ENCODE data around the gene DRG1.
A peak's percentile ranks its signal among the peaks of the same experiment; 100 is the strongest.

The DRG1 gene

GRCh38 chr22:31399211-31400022 lies at the start of gene DRG1:
TSS of gene DRG1 (plus strand) at chr22:31399604. CDS start at chr22:31399684, 80 bp downstream.
- no peak for TF ChIP-seq RARB (CRISPR knock-in tag; IDR thresholded peaks at IDR 0.05)
- TF ChIP-seq OSR1 (CRISPR knock-in tag; IDR thresholded peaks at IDR 0.05), result no peak
- 0 out of 2 replicates have a peak, but pooled peaks have one; percentile 20 for TF ChIP-seq TSHZ2 (CRISPR knock-in tag; IDR thresholded peaks at IDR 0.05)
- no peak for TF ChIP-seq ESRRG (CRISPR knock-in tag; IDR thresholded peaks at IDR 0.05)
- peak; percentile 99 for ATAC-seq

- ATAC-seq, result no peak
Measured at GRCh38 chr22:31349960-31350359, 49.4 kb upstream of the DRG1 start.

GRCh38 chr22:31350410-31350863 lies 49.0 kb upstream of the DRG1 start:
- no peak for ATAC-seq
- no peak for TF ChIP-seq POU6F1 (CRISPR knock-in tag; IDR thresholded peaks at IDR 0.05; ENCODE audit: borderline replicate concordance, low read depth)

More at GRCh38 chr22:31349960-31350359, 49.4 kb upstream of the DRG1 start:
- no peak for TF ChIP-seq ZNF565 (CRISPR knock-in tag; conservative IDR thresholded peaks at IDR 0.05; ENCODE audit: low read depth)
- TF ChIP-seq SNAI2 (CRISPR knock-in tag; IDR thresholded peaks at IDR 0.05), result no peak
- TF ChIP-seq ZFP30 (CRISPR knock-in tag; IDR thresholded peaks at IDR 0.05), result no peak
- TF ChIP-seq TCF4 (CRISPR knock-in tag; IDR thresholded peaks at IDR 0.05; ENCODE audit: borderline replicate concordance), result no peak
- no peak for TF ChIP-seq CSRNP3 (CRISPR knock-in tag; IDR thresholded peaks at IDR 0.05)
- TF ChIP-seq ISL1 (CRISPR knock-in tag; IDR thresholded peaks at IDR 0.05), result no peak
- no peak for TF ChIP-seq ZNF70 (CRISPR knock-in tag; IDR thresholded peaks at IDR 0.05)
- TF ChIP-seq OSR1 (CRISPR knock-in tag; IDR thresholded peaks at IDR 0.05), result no peak
- TF ChIP-seq CREB5 (CRISPR knock-in tag; IDR thresholded peaks at IDR 0.05; ENCODE audit: low read depth), result no peak
- TF ChIP-seq TSHZ2 (CRISPR knock-in tag; IDR thresholded peaks at IDR 0.05), result no peak
- no peak for TF ChIP-seq ZC3H10 (CRISPR knock-in tag; IDR thresholded peaks at IDR 0.05)

- ATAC-seq, result no peak
- TF ChIP-seq ISL1 (CRISPR knock-in tag; IDR thresholded peaks at IDR 0.05) (no peak), ZNF70 (CRISPR knock-in tag; IDR thresholded peaks at IDR 0.05) (no peak), PPARA (CRISPR knock-in tag; IDR thresholded peaks at IDR 0.05; ENCODE audit: borderline replicate concordance) (no peak)
Measured at GRCh38 chr22:31354515-31354914, 44.9 kb upstream of the DRG1 start.
